ENCODE measurements around the gene SF3A1. TPM values are rescaled to one million over a fixed set of nuclear protein-coding genes. Genes with fewer than 3 reads are reported as not detected.

Gene SF3A1, protein sequence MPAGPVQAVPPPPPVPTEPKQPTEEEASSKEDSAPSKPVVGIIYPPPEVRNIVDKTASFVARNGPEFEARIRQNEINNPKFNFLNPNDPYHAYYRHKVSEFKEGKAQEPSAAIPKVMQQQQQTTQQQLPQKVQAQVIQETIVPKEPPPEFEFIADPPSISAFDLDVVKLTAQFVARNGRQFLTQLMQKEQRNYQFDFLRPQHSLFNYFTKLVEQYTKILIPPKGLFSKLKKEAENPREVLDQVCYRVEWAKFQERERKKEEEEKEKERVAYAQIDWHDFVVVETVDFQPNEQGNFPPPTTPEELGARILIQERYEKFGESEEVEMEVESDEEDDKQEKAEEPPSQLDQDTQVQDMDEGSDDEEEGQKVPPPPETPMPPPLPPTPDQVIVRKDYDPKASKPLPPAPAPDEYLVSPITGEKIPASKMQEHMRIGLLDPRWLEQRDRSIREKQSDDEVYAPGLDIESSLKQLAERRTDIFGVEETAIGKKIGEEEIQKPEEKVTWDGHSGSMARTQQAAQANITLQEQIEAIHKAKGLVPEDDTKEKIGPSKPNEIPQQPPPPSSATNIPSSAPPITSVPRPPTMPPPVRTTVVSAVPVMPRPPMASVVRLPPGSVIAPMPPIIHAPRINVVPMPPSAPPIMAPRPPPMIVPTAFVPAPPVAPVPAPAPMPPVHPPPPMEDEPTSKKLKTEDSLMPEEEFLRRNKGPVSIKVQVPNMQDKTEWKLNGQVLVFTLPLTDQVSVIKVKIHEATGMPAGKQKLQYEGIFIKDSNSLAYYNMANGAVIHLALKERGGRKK
- total RNA-seq: 14.3 and 39.3 TPM in 2 replicates

GRCh38 chr22:30356449-30357235, at the start of gene SF3A1, which contains the start of gene CCDC157:
Gene SF3A1 (minus strand): TSS chr22:30356894. CDS start chr22:30356792, 102 bp downstream.
Gene CCDC157 (plus strand): TSS chr22:30357007. CDS start chr22:30366001, 8,994 bp downstream.

GRCh38 chr22:30396871-30397655, 40.4 kb upstream of the SF3A1 start, which contains the start of gene SEC14L2:
Gene SEC14L2 (plus strand): TSS chr22:30397018. CDS start chr22:30397117, 99 bp downstream.

DNA sequence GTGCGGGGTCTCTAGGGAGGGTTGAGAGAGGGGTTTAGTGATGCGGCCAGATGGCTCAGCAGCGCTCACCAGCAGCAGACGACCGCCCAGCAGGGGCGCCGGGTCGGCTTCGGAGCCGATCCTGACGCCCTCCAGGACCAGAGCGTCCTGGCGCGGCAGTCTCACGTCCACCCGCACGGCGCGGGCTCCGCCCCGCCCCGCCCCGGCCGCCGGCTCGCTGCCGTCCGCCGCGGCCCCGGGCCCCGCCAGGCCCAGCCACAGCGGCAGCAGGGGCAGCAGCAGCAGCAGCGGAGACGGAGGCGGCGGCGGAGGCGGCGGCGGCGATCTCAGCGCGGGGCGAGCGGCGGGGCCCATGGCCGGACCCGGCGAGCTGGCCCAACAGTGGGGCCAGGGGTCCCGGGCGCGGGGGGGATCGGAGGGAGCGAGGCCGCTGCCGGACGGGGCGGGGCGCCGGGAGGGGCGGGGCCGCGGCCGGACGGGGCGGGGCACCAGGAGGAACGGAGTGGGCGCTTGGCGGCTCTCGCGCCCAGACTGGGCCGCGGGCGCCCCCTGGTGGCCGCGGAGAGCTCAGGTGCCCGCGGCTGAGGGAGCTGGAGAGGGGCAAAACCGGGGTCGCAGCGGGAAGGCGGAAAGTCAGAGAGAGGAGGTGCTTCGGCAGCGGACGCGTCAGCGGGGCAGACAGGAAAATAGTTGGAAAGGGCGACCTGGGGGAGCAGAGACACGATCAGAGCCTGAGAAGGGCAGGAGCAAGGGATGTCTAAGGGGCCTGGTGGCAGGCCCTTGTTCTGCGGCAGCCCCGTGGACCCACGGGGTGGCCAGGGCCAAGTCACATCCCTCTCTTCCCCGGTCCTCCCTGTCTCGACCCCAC, 30.5 kb upstream of the SF3A1 start, which contains the start of gene RNF215:
Gene RNF215 (minus strand): TSS at position 452 of the 868 bp plus-strand sequence. CDS start 98 bp downstream, at position 354.

GRCh38 chr22:30326706-30327362, 29.9 kb downstream of the SF3A1 start, which contains the start of gene TBC1D10A:
Gene TBC1D10A (minus strand): TSS chr22:30326941. CDS start chr22:30326881, 60 bp downstream.

GRCh38 chr22:30289141-30289979, 67.3 kb downstream of the SF3A1 start, which contains the start of gene CASTOR1:
Gene CASTOR1 (minus strand): TSS chr22:30289505. CDS start chr22:30289497, 8 bp downstream.

Other genes starting within 250 kb of the SF3A1 start
- gene LIF, start 110.1 kb downstream of the SF3A1 start, total RNA-seq: 86.1 and 200 TPM in 2 replicates
- gene OSM, start 90.0 kb downstream of the SF3A1 start, total RNA-seq: not detected in 2 replicates
- gene CASTOR1, start 67.4 kb downstream of the SF3A1 start, total RNA-seq: 11.5 and 15.4 TPM in 2 replicates
- 25.9 and 32.7 TPM in 2 replicates for gene TBC1D10A, start 30.0 kb downstream of the SF3A1 start, total RNA-seq
- gene CCDC157, start 113 bp upstream of the SF3A1 start, total RNA-seq: 1.5 and 2.9 TPM in 2 replicates
- gene RNF215, start 30.5 kb upstream of the SF3A1 start, total RNA-seq: 38.4 and 50.2 TPM in 2 replicates
- 20.8 and 44.2 TPM in 2 replicates for gene SEC14L2, start 40.1 kb upstream of the SF3A1 start, total RNA-seq
- 9.8 and 11.9 TPM in 2 replicates for gene MTFP1, start 68.9 kb upstream of the SF3A1 start, total RNA-seq
- gene SEC14L3, start 115.1 kb upstream of the SF3A1 start, total RNA-seq: not detected in 2 replicates
- 0.09 TPM in 1 of 2 replicates, not detected in the other for gene SEC14L4, start 148.8 kb upstream of the SF3A1 start, total RNA-seq
- gene SEC14L6, start 189.8 kb upstream of the SF3A1 start, total RNA-seq: 0.23 and 0.59 TPM in 2 replicates
- gene GAL3ST1, start 217.8 kb upstream of the SF3A1 start, total RNA-seq: 0.18 TPM in 1 of 2 replicates, not detected in the other
- 66.2 and 90.4 TPM in 2 replicates for gene PES1, start 235.0 kb upstream of the SF3A1 start, total RNA-seq